Nucleus accumbens (tissue), 56 donors: Measurements from ENCODE around the gene DHPS.
"Not testable (repeated sequence)": the region's sequence is repeated elsewhere in the genome, so short reads cannot be mapped to it uniquely, and the experiment has no call there.

Source experiments
- DNase-seq, 56 donors: peaks; one replicate each; lab custom pipeline; 2025; lab: John Stamatoyannopoulos, UW

The DHPS gene

DNA sequence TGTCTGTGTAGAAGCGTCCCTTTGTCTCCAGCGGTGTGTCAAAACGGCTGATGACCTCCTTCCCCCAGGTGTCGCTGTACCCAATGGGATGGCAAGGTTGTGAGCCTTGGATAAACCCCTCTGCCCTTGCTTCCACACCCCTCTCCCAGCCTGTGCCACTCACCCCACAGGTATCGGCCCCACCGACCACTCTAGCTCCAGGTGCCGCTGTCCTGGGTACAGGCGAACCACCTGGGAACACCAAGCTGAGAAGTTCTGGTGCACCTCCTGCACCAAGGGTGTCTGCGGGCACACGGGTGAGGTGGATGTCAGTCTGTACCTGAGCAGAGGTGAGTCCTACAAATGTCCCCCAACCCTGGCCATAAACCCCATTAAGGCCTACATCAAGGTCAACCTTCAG is 31.7 kb downstream of the DHPS start:
- no peak for DNase-seq

DNA sequence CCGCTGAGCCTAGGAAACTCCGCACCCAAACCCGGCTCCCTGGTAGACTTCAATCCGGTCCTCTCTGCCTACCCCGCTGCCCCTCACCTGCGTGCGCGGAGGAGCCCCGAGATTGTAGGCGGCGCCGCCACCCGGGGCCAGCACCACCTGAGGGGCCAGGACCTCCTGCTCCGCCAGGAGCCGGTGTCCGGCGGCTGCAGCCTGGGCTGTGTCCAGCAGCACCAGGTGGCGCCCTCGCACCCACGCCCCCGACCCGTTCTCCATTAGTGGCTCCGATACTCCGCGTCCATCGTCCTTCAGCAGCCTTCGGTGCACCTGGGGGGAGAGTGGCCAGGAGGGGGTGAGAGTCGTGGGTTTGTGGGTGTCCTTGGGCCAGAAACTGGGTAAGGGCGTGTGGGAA is 33.6 kb downstream of the DHPS start:
- DNase-seq: no peak

DNA sequence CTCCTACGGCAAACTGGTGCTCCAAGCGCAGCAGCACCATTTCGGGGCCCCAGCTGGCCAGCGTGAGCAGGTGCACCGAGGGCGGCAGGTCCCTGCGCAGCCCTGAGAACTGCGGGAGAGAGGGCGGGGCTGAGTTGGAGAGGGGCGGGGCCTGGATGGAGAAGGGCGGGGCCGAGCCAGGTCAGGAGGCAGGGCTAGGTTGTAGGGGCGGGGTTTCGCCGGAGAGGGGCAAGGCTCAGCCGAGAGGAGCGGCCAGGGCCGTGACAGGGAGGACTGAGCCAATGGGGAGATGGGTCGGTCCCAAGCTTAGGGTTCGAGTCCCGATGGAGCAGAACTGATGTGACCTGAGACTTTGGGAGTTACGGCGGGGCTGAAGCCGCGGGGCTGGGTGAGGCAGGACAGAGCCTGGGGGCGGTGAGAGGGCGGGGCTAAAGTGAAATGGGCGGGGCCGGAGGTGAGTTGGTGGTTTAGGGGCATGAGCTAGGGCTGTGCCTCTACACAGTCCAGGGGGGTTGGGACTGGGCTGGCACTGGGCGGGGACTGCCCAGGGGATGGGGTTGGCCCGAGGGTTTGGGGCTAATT is 34.1 kb downstream of the DHPS start:
- DNase-seq: peak in 27 of 56 donors; percentile 4 to 78 (median 28)

DNA sequence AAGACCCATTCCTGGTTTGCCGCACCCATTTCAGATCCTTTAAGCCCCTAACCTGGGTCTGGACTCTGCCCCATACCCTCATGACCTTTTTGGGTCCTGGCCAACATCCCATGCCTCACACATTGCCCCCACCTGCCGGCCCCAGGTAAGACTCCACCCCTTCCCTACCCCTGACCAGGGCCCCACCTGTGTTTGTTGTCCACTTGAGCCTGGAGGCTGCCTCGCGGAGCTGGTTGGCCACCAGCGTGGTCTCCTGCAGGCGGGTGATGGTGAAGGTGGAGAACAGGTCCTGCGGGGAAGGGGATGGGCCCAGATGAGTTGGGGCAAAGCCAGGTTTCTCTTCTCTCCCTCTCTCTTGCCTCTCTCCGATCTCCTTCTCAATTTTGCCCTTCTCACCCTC is 34.6 kb downstream of the DHPS start:
- DNase-seq: no peak

DNA sequence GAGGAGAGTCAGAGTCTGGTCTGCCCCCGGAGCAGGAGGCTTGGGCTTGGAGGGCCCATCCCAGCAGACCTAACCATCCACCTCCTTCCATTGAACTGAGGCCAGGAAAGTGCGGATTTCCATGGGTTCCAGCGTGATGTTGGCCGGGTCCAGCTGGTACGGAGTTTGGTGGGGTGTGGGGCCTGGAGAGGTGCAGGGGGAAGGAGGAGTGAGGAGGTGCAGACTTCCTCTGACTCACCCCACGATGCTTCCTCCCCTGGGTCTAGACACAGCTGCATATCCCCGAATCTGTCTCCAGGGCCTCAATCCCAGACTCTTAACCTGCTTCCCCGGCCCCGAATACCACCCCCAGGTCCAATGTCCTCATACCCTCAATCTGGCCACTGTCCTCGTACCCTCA is 35.1 kb downstream of the DHPS start:
- DNase-seq: no peak

DNA sequence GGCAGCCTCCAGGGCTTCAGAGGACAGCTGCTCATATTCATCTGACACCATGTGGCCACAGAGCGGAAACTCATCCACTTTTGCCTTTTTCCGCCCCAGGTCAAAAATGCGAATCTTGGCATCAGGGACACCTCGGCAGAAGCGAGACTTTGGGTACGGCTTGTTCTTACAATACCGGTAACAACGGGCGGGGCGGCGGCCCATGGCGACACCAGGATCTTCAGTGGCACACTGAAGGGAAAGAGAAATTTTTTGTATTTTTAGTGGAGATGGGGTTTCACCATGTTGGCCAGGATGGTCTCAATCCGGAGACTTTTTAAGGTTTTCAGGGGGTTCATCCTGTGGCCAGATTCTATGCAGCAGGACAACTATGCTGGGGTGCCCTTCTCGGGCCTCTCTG is 38.0 kb downstream of the DHPS start:
- not testable (repeated sequence) for DNase-seq

DNA sequence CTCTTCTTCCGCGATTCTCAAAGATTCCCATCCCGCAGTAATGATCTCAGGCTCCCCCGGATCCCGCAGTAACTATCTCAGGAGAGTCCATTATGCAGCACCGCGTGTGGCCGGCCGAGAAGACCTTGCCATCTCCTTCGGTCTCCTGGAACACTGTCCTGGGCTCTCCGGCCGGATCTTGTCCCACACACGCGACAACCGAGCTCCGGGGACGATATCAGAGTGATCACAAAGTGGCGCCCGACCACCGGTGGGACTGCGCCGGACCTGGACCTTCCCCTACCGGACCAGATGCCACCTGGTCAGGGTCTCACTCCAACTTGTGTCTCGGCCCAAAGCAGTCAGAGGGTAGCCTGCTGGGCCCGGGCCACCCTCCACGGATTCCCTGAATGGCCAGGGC is 39.2 kb downstream of the DHPS start:
- peak in 1 of 56 donors; percentile 1 for DNase-seq

- DNase-seq: no peak
Measured at GRCh38 chr19:12641456-12641855, 40.2 kb downstream of the DHPS start.

DNA sequence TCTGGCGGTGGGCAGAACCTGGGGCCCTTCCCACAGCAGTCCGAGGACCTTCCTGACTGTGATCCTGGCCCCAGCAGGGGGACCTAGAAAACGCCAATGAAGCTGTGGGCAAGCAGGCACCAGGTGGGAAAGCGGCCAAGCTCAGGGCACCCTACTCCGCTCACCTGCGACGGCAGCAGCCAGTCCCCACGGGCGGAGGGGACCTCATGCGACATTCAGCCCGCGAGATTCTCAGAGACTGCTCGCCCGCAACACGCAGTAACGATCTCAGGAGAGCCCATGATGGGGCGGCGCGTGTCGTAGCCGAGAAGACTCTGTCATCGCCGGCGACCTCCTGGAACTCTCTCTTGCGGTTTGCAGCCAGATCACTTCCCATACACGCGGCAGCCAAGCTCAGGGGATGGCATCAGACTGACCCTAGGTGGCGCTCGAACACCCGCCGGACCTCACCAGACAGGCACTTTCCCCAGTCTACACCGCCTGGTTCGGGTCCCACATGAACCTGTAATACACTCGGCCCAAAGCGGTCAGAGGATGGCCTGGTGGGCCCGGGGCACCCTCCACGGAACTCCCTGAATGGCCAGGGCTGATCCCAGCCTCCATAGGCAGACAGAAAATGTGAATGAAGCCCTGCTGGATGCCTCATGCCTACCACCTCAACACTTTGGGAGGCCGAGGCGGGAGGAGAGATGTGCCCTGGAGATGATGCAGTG is 41.6 kb downstream of the DHPS start:
- DNase-seq: peak in 50 of 56 donors; percentile 9 to 85 (median 45)

- no peak for DNase-seq
Measured at GRCh38 chr19:12638611-12639182, 43.0 kb downstream of the DHPS start.

GRCh38 chr19:12636631-12637030 is 45.0 kb downstream of the DHPS start:
- DNase-seq: no peak

GRCh38 chr19:12629215-12629614 is 52.5 kb downstream of the DHPS start:
- no peak for DNase-seq

DNA sequence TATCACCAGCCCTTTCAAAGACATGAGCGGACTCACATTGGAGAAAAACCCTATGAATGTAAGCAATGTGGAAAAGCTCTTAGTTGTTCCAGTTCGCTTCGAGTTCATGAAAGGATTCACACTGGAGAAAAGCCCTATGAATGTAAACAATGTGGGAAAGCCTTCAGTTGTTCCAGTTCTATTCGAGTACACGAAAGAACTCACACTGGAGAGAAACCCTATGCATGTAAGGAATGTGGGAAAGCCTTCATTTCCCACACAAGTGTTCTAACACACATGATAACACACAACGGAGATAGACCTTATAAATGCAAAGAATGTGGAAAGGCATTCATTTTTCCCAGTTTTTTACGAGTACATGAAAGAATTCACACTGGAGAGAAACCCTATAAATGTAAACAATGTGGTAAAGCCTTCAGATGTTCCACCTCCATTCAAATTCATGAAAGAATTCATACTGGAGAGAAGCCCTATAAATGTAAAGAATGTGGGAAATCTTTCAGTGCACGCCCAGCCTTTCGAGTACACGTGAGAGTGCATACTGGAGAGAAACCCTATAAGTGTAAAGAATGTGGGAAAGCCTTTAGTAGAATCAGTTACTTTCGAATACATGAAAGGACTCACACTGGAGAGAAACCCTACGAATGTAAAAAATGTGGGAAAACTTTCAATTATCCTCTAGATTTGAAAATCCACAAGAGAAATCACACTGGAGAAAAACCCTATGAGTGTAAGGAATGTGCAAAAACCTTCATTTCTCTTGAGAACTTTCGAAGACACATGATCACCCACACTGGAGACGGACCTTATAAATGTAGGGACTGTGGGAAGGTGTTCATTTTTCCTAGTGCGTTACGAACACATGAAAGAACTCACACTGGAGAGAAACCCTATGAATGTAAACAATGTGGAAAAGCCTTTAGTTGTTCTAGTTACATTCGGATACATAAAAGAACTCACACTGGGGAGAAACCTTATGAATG is 53.3 kb downstream of the DHPS start:
- no peak for DNase-seq

- DNase-seq: no peak
Measured at GRCh38 chr19:12626958-12627357, 54.7 kb downstream of the DHPS start.
